Measurements from ENCODE around the gene NPLOC4. TPM values are rescaled to one million over a fixed set of nuclear protein-coding genes. Genes with fewer than 3 reads are reported as not detected.

NPLOC4 gene
- 10 to 100 TPM; 78.4 to 89.5 (median 78.6) TPM for total RNA-seq
- long read RNA-seq, donor 1, full-length matches to known transcripts, result 24 of 76 reads
- long read RNA-seq, donor 1, partial matches to known transcripts, result 2 of 76 reads
- long read RNA-seq, donor 1, other reads (novel, unspliced or antisense), result 50 of 76 reads
- long read RNA-seq, donor 2, partial matches to known transcripts, result 1 of 5 reads
- long read RNA-seq, donor 2, other reads (novel, unspliced or antisense), result 4 of 5 reads

- TF ChIP-seq CTCF (IDR thresholded peaks at IDR 0.05), result no peak
- Histone ChIP-seq H3K4me3 (peak within 1 kb of the TSS; percentile 69), H3K4me1 (ENCODE audit: low read depth) (peaks cover 10% of the 10 kb centered on the region), H3K36me3 (ENCODE audit: low read depth) (no peaks in the 10 kb centered on the region), H3K9me3 (no peaks in the 10 kb centered on the region)
- ATAC-seq (peak; percentile 95), DNase-seq (peak; percentile 81 to 90 (median 86))
- intact Hi-C loops (cut with DNase I, micrococcal nuclease), result no loop called here
Measured at GRCh38 chr17:81636505-81637288, at the start of gene NPLOC4, which contains the start of gene TSPAN10. TSS of gene NPLOC4 (minus strand) at chr17:81637112. CDS start at chr17:81636930, 182 bp downstream. TSS of gene TSPAN10 (plus strand) at chr17:81637196. CDS start at chr17:81642413, 5,217 bp downstream.

GRCh38 chr17:81686614-81687013, 49.7 kb upstream of the NPLOC4 start:
- H3K36me3 ChIP-seq (ENCODE audit: low read depth), result peaks cover 19% of the 10 kb centered on the region
- intact Hi-C loops (cut with DNase I, micrococcal nuclease), result no loop called here
- ATAC-seq, result no peak
- H3K4me3 ChIP-seq, result no peak overlapping the region
- no peaks in the 10 kb centered on the region for H3K9me3 ChIP-seq
- peaks cover 18% of the 10 kb centered on the region for H3K4me1 ChIP-seq (ENCODE audit: low read depth)
- DNase-seq, result no peak
- TF ChIP-seq CTCF (IDR thresholded peaks at IDR 0.05), result no peak

GRCh38 chr17:81685108-81685507, 48.2 kb upstream of the NPLOC4 start:
- H3K9me3 ChIP-seq, result no peaks in the 10 kb centered on the region
- no peak for TF ChIP-seq CTCF (IDR thresholded peaks at IDR 0.05)
- no peak for DNase-seq
- no peak for ATAC-seq
- intact Hi-C loops (cut with DNase I, micrococcal nuclease), result no loop called here
- H3K36me3 ChIP-seq (ENCODE audit: low read depth), result peaks cover 13% of the 10 kb centered on the region
- H3K4me1 ChIP-seq (ENCODE audit: low read depth), result peaks cover 18% of the 10 kb centered on the region
- no peak overlapping the region for H3K4me3 ChIP-seq

GRCh38 chr17:81684442-81684911, 47.6 kb upstream of the NPLOC4 start:
- ATAC-seq (no peak), DNase-seq (no peak)
- H3K36me3 ChIP-seq (ENCODE audit: low read depth), result peaks cover 13% of the 10 kb centered on the region
- peaks cover 18% of the 10 kb centered on the region for H3K4me1 ChIP-seq (ENCODE audit: low read depth)
- no peak for TF ChIP-seq CTCF (IDR thresholded peaks at IDR 0.05)
- intact Hi-C loops (cut with DNase I, micrococcal nuclease), result no loop called here
- H3K4me3 ChIP-seq, result peak overlapping the region; percentile 99
- no peaks in the 10 kb centered on the region for H3K9me3 ChIP-seq

- peak; percentile 20 for TF ChIP-seq CTCF (IDR thresholded peaks at IDR 0.05)
- DNase-seq, result peak; percentile 98 to 99 (median 99)
- peak; percentile 97 for ATAC-seq
- H3K36me3 ChIP-seq (ENCODE audit: low read depth), result peaks cover 13% of the 10 kb centered on the region
- H3K9me3 ChIP-seq, result no peaks in the 10 kb centered on the region
- peak within 1 kb of the TSS; percentile 99 for H3K4me3 ChIP-seq
- intact Hi-C loops (cut with DNase I, micrococcal nuclease), result no loop called here
- H3K4me1 ChIP-seq (ENCODE audit: low read depth), result peaks cover 18% of the 10 kb centered on the region
Measured at GRCh38 chr17:81683584-81684441, 46.9 kb upstream of the NPLOC4 start, which contains the start of the genes ARL16 and HGS. TSS of gene ARL16 (minus strand) at chr17:81683797. CDS start at chr17:81683753, 44 bp downstream. TSS of gene HGS (plus strand) at chr17:81684011. CDS start at chr17:81684067, 56 bp downstream.

All from mucosa of descending colon (tissue), 3 donors.